ENCODE results near the gene STAC3. TPM values are rescaled to one million over a fixed set of nuclear protein-coding genes. Genes with fewer than 3 reads are reported as not detected.

STAC3 gene
- total and polyA plus RNA-seq, 2 of the 13 experiments (the other 11 are each of a cell fraction or from before 2014, with no cell fraction given), result 0.18 to 0.22 TPM

- no peak for TF ChIP-seq ZNF138 (CRISPR knock-in tag; IDR thresholded peaks at IDR 0.05; ENCODE audit: low read depth)
- TF ChIP-seq ARID3A (IDR thresholded peaks at IDR 0.05; ENCODE audit: low read depth, low read length), result no peak
- peak; percentile 63 for TF ChIP-seq HOXA3 (CRISPR knock-in tag; IDR thresholded peaks at IDR 0.05)
- TF ChIP-seq U2AF2 (IDR thresholded peaks at IDR 0.05; ENCODE audit: low read depth, low read length), result no peak
- no peak for TF ChIP-seq SP4 (CRISPR knock-in tag; IDR thresholded peaks at IDR 0.05)
- no peak for TF ChIP-seq ZNF44 (CRISPR knock-in tag; IDR thresholded peaks at IDR 0.05)
- TF ChIP-seq KDM3A (CRISPR knock-in tag; IDR thresholded peaks at IDR 0.05; ENCODE audit: low read depth), result no peak
- TF ChIP-seq EEA1 (CRISPR knock-in tag; IDR thresholded peaks at IDR 0.05; ENCODE audit: borderline replicate concordance), result no peak
- TF ChIP-seq ZNF468 (CRISPR knock-in tag; IDR thresholded peaks at IDR 0.05), result no peak
- peak; percentile 61 for TF ChIP-seq HNRNPLL (IDR thresholded peaks at IDR 0.05; ENCODE audit: low read depth, low read length, poor library complexity, severe bottlenecking)
- TF ChIP-seq FOXK1 (CRISPR knock-in tag; IDR thresholded peaks at IDR 0.05; ENCODE audit: borderline replicate concordance, low read depth), result 0 out of 2 replicates have a peak, but pooled peaks have one; percentile 11
- TF ChIP-seq ZNF407 (CRISPR knock-in tag; IDR thresholded peaks at IDR 0.05; ENCODE audit: not compliant biosample characterization), result no peak
- 0 out of 2 replicates have a peak, but pooled peaks have one; percentile 74 for TF ChIP-seq ZNF296 (CRISPR knock-in tag; conservative IDR thresholded peaks at IDR 0.05)
- no peak for TF ChIP-seq CREBL2 (CRISPR knock-in tag; IDR thresholded peaks at IDR 0.05; ENCODE audit: borderline replicate concordance)
- no peak; the same call in 1 of the 2 replicates for TF ChIP-seq ZNF276 (CRISPR knock-in tag; IDR thresholded peaks at IDR 0.05; ENCODE audit: low read depth)
- no peak; the same call in 1 of the 2 replicates for TF ChIP-seq ISL2 (CRISPR knock-in tag; IDR thresholded peaks at IDR 0.05)
Measured at GRCh38 chr12:57229634-57230380, 21.2 kb downstream of the STAC3 start, which contains the start of gene SHMT2 (continued).
